ENCODE data around the gene SH3GLB2. TPM values are rescaled to one million over a fixed set of nuclear protein-coding genes. Genes with fewer than 3 reads are reported as not detected.
"Not testable (repeated sequence)": the region's sequence is repeated elsewhere in the genome, so short reads cannot be mapped to it uniquely, and the experiment has no call there.

Gene SH3GLB2
- polyA plus RNA-seq, 1 donor: 64.0 TPM

GRCh38 chr9:129022037-129022436, 6.1 kb downstream of the SH3GLB2 start:
- no peak for DNase-seq (ENCODE audit: low read depth)

GRCh38 chr9:129021091-129021490, 7.0 kb downstream of the SH3GLB2 start:
- no peak for DNase-seq (ENCODE audit: low read depth)

GRCh38 chr9:129014608-129015007, 13.5 kb downstream of the SH3GLB2 start:
- DNase-seq (ENCODE audit: low read depth): no peak

GRCh38 chr9:129014124-129014523, 14.0 kb downstream of the SH3GLB2 start:
- DNase-seq (ENCODE audit: low read depth): no peak

GRCh38 chr9:129013674-129014073, 14.5 kb downstream of the SH3GLB2 start:
- DNase-seq (ENCODE audit: low read depth): no peak

GRCh38 chr9:129012893-129013448, 15.2 kb downstream of the SH3GLB2 start:
- DNase-seq (ENCODE audit: low read depth): no peak

GRCh38 chr9:129012343-129012742, 15.8 kb downstream of the SH3GLB2 start:
- DNase-seq (ENCODE audit: low read depth): no peak

GRCh38 chr9:129011761-129012181, 16.4 kb downstream of the SH3GLB2 start:
- DNase-seq (ENCODE audit: low read depth): no peak

- DNase-seq (ENCODE audit: low read depth): no peak
Measured at GRCh38 chr9:129011170-129011569, 17.0 kb downstream of the SH3GLB2 start.

GRCh38 chr9:129010267-129010975, 17.7 kb downstream of the SH3GLB2 start:
- no peak for DNase-seq (ENCODE audit: low read depth)

GRCh38 chr9:129009584-129010141, 18.5 kb downstream of the SH3GLB2 start:
- no peak for DNase-seq (ENCODE audit: low read depth)

GRCh38 chr9:129008986-129009583, 19.0 kb downstream of the SH3GLB2 start:
- no peak for DNase-seq (ENCODE audit: low read depth)

GRCh38 chr9:129008469-129008965, 19.6 kb downstream of the SH3GLB2 start:
- no peak for DNase-seq (ENCODE audit: low read depth)

GRCh38 chr9:129007766-129008468, 20.2 kb downstream of the SH3GLB2 start:
- no peak for DNase-seq (ENCODE audit: low read depth)

GRCh38 chr9:129007035-129007765, 20.9 kb downstream of the SH3GLB2 start:
- DNase-seq (ENCODE audit: low read depth): no peak

- no peak for DNase-seq (ENCODE audit: low read depth)
Measured at GRCh38 chr9:129006328-129007034, 21.6 kb downstream of the SH3GLB2 start.

GRCh38 chr9:129005336-129005997, 22.7 kb downstream of the SH3GLB2 start:
- no peak for DNase-seq (ENCODE audit: low read depth)

- not testable (repeated sequence) for DNase-seq (ENCODE audit: low read depth)
Measured at GRCh38 chr9:129004173-129004572, 24.0 kb downstream of the SH3GLB2 start.

GRCh38 chr9:129002992-129003391, 25.1 kb downstream of the SH3GLB2 start:
- DNase-seq (ENCODE audit: low read depth): no peak
